Left ventricle myocardium inferior (tissue), 1 donor: Measurements from ENCODE around the gene TIAL1. TPM values are rescaled to one million over a fixed set of nuclear protein-coding genes. Genes with fewer than 3 reads are reported as not detected.
A peak's percentile ranks its signal among the peaks of the same experiment; 100 is the strongest.
"Not testable (repeated sequence)": the region's sequence is repeated elsewhere in the genome, so short reads cannot be mapped to it uniquely, and the experiment has no call there.

Experiments
- DNase-seq: peaks from one replicate; pipeline ENCODE4 v3.0.0-alpha.2; 2020
- H3K27ac ChIP-seq: fragments of 200-600 bp; replicated peaks from 2 replicates; pipeline ENCODE4 v1.8.0; 2021
- H3K27me3 ChIP-seq: fragments of 200-600 bp; 2 replicates; pipeline ENCODE4 v1.8.0; 2021; ENCODE audit warnings: low read depth
- H3K36me3 ChIP-seq: fragments of 200-600 bp; 2 replicates; pipeline ENCODE4 v1.8.0; 2021
- H3K4me1 ChIP-seq: fragments of 200-600 bp; 2 replicates; pipeline ENCODE4 v1.8.0; 2021
- H3K4me3 ChIP-seq: fragments of 200-600 bp; 2 replicates; pipeline ENCODE4 v1.8.0; 2021; ENCODE audit warnings: mild to moderate bottlenecking, moderate library complexity
- H3K9me3 ChIP-seq: fragments of 200-600 bp; replicated peaks from 2 replicates; pipeline ENCODE4 v1.8.0; 2021
- CTCF ChIP-seq: fragments of 200-600 bp; IDR thresholded peaks from 2 replicates; pipeline ENCODE4 v1.8.0; 2021; ENCODE audit warnings: antibody characterized with exemption, mild to moderate bottlenecking, borderline replicate concordance
- intact Hi-C: fragments of 100-400 bp; cut with micrococcal nuclease; formaldehyde crosslinking; loops from one replicate; pipeline ENCODE4 v1.11.0; 2022
- total RNA-seq: library from RNA; stranded (reverse); fragmentation: NEBNext Ultra II Directional; extraction: Animal tissue kit (Norgen Biotek cat#: 25700); gene quantifications from one replicate; pipeline ENCODE4 v1.2.1, GENCODE V29; 2021
- donor health status: DM: no; HTN: yes; CAD: no; lungs with severe emphysema.

The TIAL1 gene
- total RNA-seq, 1 donor from 2014 or later, result 73.9 TPM

GRCh38 chr10:119620241-119621077 lies 23.7 kb upstream of the TIAL1 start:
- Histone ChIP-seq H3K27ac (no peak overlapping the region), H3K4me3 (no peak overlapping the region), H3K9me3 (no peaks in the 10 kb centered on the region), H3K27me3 (no peaks in the 10 kb centered on the region), H3K4me1 (peaks cover 30% of the 10 kb centered on the region), H3K36me3 (no peaks in the 10 kb centered on the region)
- intact Hi-C loops, result no loop called here
- no peak for DNase-seq
- no peak for TF ChIP-seq CTCF

- H3K4me1 ChIP-seq, result peaks cover 30% of the 10 kb centered on the region
- intact Hi-C loops, H3K27me3 ChIP-seq, H3K4me3 ChIP-seq, H3K36me3 ChIP-seq, H3K9me3 ChIP-seq, DNase-seq: not testable (repeated sequence)
- peak overlapping the region; percentile 1 for H3K27ac ChIP-seq
Observed at GRCh38 chr10:119619811-119620210, 23.0 kb upstream of the TIAL1 start.

- DNase-seq, result no peak
- H3K27ac ChIP-seq, result peak overlapping the region; percentile 48
- no peak overlapping the region for H3K4me3 ChIP-seq
- no peak for TF ChIP-seq CTCF
- no peaks in the 10 kb centered on the region for H3K27me3 ChIP-seq
- H3K36me3 ChIP-seq, result no peaks in the 10 kb centered on the region
- intact Hi-C loops, result no loop called here
- peaks cover 30% of the 10 kb centered on the region for H3K4me1 ChIP-seq
- H3K9me3 ChIP-seq, result no peaks in the 10 kb centered on the region
Observed at GRCh38 chr10:119619215-119619614, 22.5 kb upstream of the TIAL1 start.

GRCh38 chr10:119616882-119617570 lies 20.3 kb upstream of the TIAL1 start:
- Histone ChIP-seq H3K4me1 (peaks cover 30% of the 10 kb centered on the region), H3K9me3 (no peaks in the 10 kb centered on the region), H3K4me3 (no peak overlapping the region), H3K36me3 (no peaks in the 10 kb centered on the region), H3K27ac (no peak overlapping the region), H3K27me3 (no peaks in the 10 kb centered on the region)
- DNase-seq, result peak; percentile 26
- TF ChIP-seq CTCF, result peak; percentile 32
- intact Hi-C loops, result no loop called here

GRCh38 chr10:119614686-119615085 lies 17.9 kb upstream of the TIAL1 start:
- no peak for DNase-seq
- H3K27me3 ChIP-seq, result no peaks in the 10 kb centered on the region
- H3K4me1 ChIP-seq, result peaks cover 14% of the 10 kb centered on the region
- intact Hi-C loops, result no loop called here
- no peak for TF ChIP-seq CTCF
- no peaks in the 10 kb centered on the region for H3K9me3 ChIP-seq
- no peak overlapping the region for H3K4me3 ChIP-seq
- no peak overlapping the region for H3K27ac ChIP-seq
- H3K36me3 ChIP-seq, result no peaks in the 10 kb centered on the region

- Histone ChIP-seq H3K4me1 (peaks cover 5% of the 10 kb centered on the region), H3K4me3 (no peak overlapping the region), H3K27ac (no peak overlapping the region), H3K27me3 (no peaks in the 10 kb centered on the region), H3K36me3 (no peaks in the 10 kb centered on the region), H3K9me3 (no peaks in the 10 kb centered on the region)
- intact Hi-C loops, result no loop called here
- TF ChIP-seq CTCF, result no peak
- no peak for DNase-seq
Observed at GRCh38 chr10:119613741-119614140, 17.0 kb upstream of the TIAL1 start.
